Hepatocyte (in vitro differentiated cells): ENCODE measurements around the gene PRRG3.

Source experiments
- EZH2 ChIP-seq: fragments of 200-600 bp; sonication (generic); IDR thresholded peaks from 2 replicates; pipeline ENCODE4 v1.6.1; 2016; ENCODE audit warnings: antibody characterized with exemption, mild to moderate bottlenecking, borderline replicate concordance
- EZH2phosphoT487 ChIP-seq: fragments of 200-600 bp; sonication (generic); IDR thresholded peaks from one replicate; pipeline ENCODE4 v1.6.1; 2018; ENCODE audit warnings: antibody characterized with exemption, mild to moderate bottlenecking, low read depth, moderate library complexity; ENCODE audit not compliant: unreplicated experiment, severe bottlenecking
- TF ChIP-seq, protein P1 (sequence below): fragments of 200-600 bp; sonication (generic); IDR thresholded peaks from 2 replicates; pipeline ENCODE4 v1.5.1; 2016; ENCODE audit warnings: antibody characterized with exemption, mild to moderate bottlenecking; ENCODE audit not compliant: poor library complexity

DNA sequence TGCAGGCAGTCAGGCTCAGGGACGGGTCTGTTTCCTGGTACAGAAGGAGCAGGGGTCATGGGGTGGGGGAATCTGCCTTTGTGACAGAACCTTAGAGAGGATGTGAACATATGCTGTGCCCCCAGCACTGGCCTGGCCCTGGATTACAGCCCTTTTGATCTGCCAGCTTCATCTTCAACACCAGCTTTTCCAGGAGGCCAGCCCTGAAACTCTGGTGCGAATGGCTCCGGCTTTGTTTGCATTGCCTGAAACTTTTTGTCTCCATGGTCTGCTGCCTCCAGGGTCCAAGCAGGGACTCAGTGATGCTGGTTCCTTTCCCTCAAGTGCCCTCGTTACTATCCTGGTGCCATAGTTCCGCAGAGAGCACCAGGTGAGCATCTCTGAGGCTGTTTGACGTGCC lies 41.4 kb downstream of the PRRG3 start:
- TF ChIP-seq, protein P1, sequence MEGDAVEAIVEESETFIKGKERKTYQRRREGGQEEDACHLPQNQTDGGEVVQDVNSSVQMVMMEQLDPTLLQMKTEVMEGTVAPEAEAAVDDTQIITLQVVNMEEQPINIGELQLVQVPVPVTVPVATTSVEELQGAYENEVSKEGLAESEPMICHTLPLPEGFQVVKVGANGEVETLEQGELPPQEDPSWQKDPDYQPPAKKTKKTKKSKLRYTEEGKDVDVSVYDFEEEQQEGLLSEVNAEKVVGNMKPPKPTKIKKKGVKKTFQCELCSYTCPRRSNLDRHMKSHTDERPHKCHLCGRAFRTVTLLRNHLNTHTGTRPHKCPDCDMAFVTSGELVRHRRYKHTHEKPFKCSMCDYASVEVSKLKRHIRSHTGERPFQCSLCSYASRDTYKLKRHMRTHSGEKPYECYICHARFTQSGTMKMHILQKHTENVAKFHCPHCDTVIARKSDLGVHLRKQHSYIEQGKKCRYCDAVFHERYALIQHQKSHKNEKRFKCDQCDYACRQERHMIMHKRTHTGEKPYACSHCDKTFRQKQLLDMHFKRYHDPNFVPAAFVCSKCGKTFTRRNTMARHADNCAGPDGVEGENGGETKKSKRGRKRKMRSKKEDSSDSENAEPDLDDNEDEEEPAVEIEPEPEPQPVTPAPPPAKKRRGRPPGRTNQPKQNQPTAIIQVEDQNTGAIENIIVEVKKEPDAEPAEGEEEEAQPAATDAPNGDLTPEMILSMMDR = no peak
- no peak for TF ChIP-seq EZH2phosphoT487
- no peak for TF ChIP-seq EZH2
